D721Med (cell line): ENCODE results near the gene MVB12B.

ENCODE experiments used
- DNase-seq: peaks from one replicate; pipeline ENCODE4 v3.0.0; 2011; ENCODE audit warnings: low spot score; ENCODE audit not compliant: insufficient read length
- FAIRE-seq: peaks from 2 replicates; lab custom pipeline; 2011; peaks lifted over from hg19 to GRCh38; lab: Jason Lieb, UNC
- TF ChIP-seq, protein P1 (sequence below): IDR thresholded peaks from 2 replicates; pipeline ENCODE4 v1.5.1; 2012; ENCODE audit warnings: mild to moderate bottlenecking, control low read depth; ENCODE audit not compliant: insufficient read depth; ENCODE audit errors: missing control alignments

Gene MVB12B

DNA sequence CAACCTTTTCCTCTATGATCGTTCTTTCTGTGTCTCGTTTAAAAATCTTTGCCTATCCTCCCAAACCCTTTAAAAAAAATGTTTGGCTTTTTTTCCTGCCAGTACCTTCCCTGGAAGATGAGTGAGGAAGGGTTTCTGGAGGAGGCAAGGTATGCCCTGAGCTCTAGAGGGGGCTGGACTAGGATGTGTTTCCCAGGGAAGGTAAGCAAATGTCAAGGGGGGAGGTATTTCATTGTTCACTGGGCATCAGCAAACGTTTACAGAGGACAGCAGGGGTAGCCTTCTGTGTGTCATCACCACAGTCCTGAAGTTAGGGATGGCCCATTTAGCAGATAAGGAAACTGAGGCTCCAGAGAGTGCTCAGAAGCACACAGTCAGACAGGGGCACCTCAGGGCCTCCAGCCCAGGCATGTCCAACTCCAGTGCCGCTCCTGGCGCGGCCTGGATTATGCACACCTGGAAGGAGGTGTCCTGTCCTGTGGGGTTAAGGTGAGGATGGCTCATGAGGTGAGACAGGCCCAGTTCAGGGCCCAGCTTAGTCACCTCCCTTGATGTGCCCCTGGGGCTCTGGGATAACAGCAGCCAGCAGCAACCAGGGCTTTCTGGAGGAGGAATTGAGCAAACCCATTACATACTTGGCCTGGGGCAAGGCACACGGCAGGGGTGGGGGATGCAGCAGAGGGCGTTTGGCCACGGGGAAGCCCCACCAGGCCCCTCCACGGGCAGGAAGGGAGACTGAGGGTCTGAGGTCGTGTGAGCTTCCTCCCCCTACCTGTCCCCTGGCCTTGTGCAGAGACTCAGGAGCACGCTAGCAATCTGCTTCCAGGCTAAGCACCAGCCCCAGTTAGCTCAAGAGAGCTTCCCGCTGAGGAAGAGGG is 186.8 kb downstream of the MVB12B start:
- FAIRE-seq, result no peak
- DNase-seq, result no peak
- TF ChIP-seq, protein P1, sequence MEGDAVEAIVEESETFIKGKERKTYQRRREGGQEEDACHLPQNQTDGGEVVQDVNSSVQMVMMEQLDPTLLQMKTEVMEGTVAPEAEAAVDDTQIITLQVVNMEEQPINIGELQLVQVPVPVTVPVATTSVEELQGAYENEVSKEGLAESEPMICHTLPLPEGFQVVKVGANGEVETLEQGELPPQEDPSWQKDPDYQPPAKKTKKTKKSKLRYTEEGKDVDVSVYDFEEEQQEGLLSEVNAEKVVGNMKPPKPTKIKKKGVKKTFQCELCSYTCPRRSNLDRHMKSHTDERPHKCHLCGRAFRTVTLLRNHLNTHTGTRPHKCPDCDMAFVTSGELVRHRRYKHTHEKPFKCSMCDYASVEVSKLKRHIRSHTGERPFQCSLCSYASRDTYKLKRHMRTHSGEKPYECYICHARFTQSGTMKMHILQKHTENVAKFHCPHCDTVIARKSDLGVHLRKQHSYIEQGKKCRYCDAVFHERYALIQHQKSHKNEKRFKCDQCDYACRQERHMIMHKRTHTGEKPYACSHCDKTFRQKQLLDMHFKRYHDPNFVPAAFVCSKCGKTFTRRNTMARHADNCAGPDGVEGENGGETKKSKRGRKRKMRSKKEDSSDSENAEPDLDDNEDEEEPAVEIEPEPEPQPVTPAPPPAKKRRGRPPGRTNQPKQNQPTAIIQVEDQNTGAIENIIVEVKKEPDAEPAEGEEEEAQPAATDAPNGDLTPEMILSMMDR, result no peak

DNA sequence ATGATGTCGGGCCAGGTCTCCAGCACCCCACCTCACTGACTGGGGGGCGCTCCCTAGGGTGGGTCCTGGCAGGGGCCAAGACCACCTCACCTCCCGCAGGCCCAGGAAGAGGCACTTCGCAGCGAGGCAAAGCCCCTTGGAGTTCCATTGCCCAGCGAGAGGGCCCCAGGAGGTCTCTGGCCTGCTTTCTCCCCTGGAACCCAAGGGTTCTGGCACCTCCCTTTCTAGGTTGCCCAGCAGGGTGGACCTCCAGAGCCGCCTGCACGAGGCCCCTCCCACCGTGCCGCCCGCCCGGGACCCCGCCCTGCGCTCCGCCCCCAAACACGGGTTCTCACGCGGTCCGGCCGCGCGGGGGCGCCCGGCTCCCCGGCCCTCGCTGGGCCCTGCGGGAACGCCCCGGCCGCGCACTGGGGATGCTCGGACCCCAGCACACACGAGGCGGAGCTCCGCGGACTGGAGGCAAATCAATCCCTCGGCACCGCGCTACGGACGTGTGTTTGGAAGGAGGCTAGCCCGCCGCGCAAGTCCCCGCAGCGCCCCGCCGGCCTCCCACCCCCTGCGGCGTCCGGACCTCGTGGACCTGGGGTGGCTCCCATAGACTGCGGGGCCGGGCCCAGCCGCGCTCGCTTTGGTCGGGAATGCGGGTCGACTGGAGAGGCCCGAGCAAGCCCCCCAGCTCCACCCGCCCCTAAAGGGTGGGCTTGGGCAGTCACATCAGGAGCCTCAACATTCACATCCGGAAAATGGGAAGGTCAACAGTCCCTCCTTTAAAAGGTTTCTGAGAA is 187.6 kb downstream of the MVB12B start:
- FAIRE-seq (no peak), DNase-seq (peak; percentile 96)
- TF ChIP-seq, protein P1, result peak; percentile 39

DNA sequence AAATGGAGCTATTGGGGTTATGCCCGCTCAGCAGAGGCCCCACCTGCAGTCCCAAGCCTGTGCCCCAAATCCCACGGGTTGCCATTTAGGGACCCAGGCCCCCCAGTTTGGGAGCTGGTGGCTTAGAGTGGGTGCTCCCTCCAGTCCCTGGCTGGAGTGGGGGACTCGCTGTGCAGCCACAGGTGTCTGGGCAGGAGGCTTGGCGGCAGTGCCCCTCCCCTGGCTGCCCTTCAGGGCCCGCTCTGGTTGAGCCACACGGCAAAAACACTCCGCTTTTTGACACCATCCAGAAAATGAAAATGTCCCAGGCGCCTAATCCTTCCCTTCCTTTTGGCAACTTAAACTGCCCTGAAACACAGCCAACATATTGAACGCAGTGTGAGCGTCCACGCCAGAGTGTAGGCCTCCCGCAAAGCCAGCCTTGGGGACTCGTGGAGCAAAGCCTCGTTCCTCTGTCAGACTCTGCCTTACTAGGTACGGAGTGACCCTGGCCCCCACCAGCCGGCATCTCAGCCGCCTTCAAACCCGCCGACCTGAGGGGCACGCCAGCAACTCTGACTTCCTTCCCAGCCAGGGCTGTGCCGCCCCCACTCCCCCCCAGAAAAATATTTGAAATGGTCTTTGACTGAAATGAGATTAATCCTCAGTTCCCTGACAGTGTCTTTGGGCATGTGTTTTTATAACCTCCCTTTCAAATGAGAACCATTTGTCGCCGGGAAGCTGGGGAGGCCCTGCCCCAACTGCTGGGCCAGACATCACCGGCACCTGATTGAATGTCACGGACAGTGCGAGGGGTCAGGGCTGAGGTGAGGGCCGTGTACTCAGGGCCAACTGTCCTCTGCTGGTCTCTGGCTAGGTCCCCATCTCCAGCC is 188.6 kb downstream of the MVB12B start:
- FAIRE-seq, result no peak
- DNase-seq, result no peak
- TF ChIP-seq, protein P1, result no peak

DNA sequence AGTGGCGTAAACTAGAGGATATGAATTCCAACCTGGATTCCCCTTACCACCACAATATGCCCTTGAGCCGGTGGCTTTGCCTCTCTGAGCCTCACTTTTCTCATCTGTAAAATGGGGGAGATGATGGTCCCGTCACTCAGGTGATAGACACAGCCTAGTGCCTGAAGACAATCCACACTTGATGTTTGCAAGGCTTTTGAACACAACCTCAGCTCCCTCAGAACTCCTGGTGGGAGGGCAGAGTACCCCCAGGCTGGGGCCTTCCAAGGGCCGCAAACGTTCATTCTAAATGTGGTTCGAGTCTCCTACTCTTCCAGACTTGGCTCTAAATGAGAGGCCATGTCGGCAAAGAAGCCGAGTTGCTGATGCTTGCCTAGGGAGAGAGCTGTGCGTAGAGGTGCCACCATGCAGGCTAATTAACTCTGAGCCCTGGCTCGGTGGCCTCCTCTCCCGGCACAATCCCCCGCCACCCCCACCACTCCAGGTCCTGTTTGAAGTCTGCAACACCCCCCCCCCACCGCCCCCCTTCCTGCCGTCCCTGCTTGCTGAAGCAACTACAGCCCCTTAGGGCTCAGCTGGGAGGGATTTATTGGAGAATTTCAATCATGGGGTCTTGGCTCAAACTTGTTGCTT is 189.4 kb downstream of the MVB12B start:
- FAIRE-seq (no peak), DNase-seq (no peak)
- TF ChIP-seq, protein P1, result no peak

DNA sequence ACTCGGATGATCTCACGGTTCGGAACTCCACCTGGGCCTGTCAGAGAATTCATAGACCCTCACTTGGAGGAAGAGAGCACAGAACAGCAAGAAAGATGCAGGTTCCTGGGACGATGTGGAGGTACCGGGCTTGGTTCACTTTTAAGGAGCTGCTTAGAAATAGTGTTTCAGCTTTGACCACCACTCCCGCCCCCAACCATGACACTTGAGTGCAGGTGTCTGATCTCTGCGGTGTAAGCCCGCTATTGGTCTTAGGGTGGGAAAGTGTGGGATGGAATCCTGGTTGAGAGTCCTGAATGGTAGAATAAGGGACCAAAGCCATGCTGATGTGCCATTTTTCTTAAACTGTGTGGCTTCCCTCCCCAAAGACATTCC is 189.9 kb downstream of the MVB12B start:
- FAIRE-seq, result no peak
- no peak for DNase-seq
- TF ChIP-seq, protein P1, result no peak
